Measurements from ENCODE around the gene RAB27B. TPM values are rescaled to one million over a fixed set of nuclear protein-coding genes. Genes with fewer than 3 reads are reported as not detected.

The RAB27B gene
- total and polyA plus RNA-seq, 10 of the 15 experiments (the other 5 are each of a cell fraction or from before 2014, with no cell fraction given) = under 0.01 to 0.03 TPM; not detected in 8

- H3K36me3 ChIP-seq (ENCODE audit: control insufficient read depth in 2 of 2, insufficient read depth in 2 of 2, low read length in 1 of 2) = no peaks in the 10 kb centered on the region
- no peak for ATAC-seq
- no peak for DNase-seq (ENCODE audit: low read depth, low spot score)
- no peak overlapping the region for H3K27ac ChIP-seq (ENCODE audit: control insufficient read depth, insufficient read depth)
- no peak for FAIRE-seq
- in situ Hi-C loops (cut with MboI) = no loop called here
- H3K79me2 ChIP-seq (ENCODE audit: control insufficient read depth, insufficient read depth, low read length) = no peaks in the 10 kb centered on the region
- H3K9me3 ChIP-seq (replicated peaks; ENCODE audit: control insufficient read depth, insufficient read depth, low read length) = no peaks in the 10 kb centered on the region
- BruUV-seq (replicated peaks) = no TSS peak
- WGBS (ENCODE audit: insufficient coverage, insufficient replicate concordance, low lambda C conversion rate, missing lambda C conversion rate) = 42% methylated on average over 1 of the region's 1 CpG
- H3K4me3 ChIP-seq = no peak overlapping the region
- ChIA-PET CTCF (no interaction called here), SMC1A (ENCODE audit: uncharacterized antibody, unreplicated experiment) (no interaction called here), RAD21 (ENCODE audit: unreplicated experiment) (no interaction called here), POLR2A (no interaction called here)
- no peaks in the 10 kb centered on the region for H4K20me1 ChIP-seq (ENCODE audit: control insufficient read depth, insufficient read depth)
- intact Hi-C loops (cut with micrococcal nuclease; ENCODE audit: unreplicated experiment) = no loop called here
- H3K4me2 ChIP-seq (ENCODE audit: control insufficient read depth, insufficient read depth) = no peak overlapping the region
- no peak overlapping the region for H3K9ac ChIP-seq (ENCODE audit: control insufficient read depth, insufficient read depth, low read length)
- H3K27me3 ChIP-seq (replicated peaks in 1 of 2; ENCODE audit: control insufficient read depth in 2 of 2, insufficient read depth in 2 of 2, low read length in 1 of 2) = peaks cover 2 to 5% of the 10 kb centered on the region in 2 experiments
- H3K4me1 ChIP-seq (ENCODE audit: control insufficient read depth, insufficient read depth, low read length) = no peaks in the 10 kb centered on the region
- no peak overlapping the region for H2AFZ ChIP-seq (ENCODE audit: control insufficient read depth, low read depth, low read length)
- TF ChIP-seq CUX1 (IDR thresholded peaks at IDR 0.05; ENCODE audit: insufficient replicate concordance, low read depth, low read length) = no peak
- TF ChIP-seq YY1 (IDR thresholded peaks at IDR 0.05; ENCODE audit: low read depth, low read length) = no peak
- TF ChIP-seq SMAD5 (IDR thresholded peaks at IDR 0.05; ENCODE audit: low read depth) = no peak
- TF ChIP-seq STAT3 (IDR thresholded peaks at IDR 0.05; ENCODE audit: low read depth, low read length) = no peak
- TF ChIP-seq TBL1XR1 (IDR thresholded peaks at IDR 0.05; ENCODE audit: low read depth, low read length) = no peak
- TF ChIP-seq PKNOX1 (IDR thresholded peaks at IDR 0.05) = no peak
- no peak for TF ChIP-seq POLR2AphosphoS5 (IDR thresholded peaks at IDR 0.05; ENCODE audit: low read length)
- TF ChIP-seq GATAD2B (conservative IDR thresholded peaks at IDR 0.05; ENCODE audit: low read depth) = no peak
- TF ChIP-seq IRF3 (IDR thresholded peaks at IDR 0.05) = no peak
- TF ChIP-seq IRF5 (IDR thresholded peaks at IDR 0.05; ENCODE audit: borderline replicate concordance) = no peak
- no peak for TF ChIP-seq PAX8 (IDR thresholded peaks at IDR 0.05)
Measured at GRCh38 chr18:54830260-54830659, 2.0 kb downstream of the RAB27B start.
